Measurements from ENCODE around the gene GFOD1.
"Not testable (repeated sequence)": the region's sequence is repeated elsewhere in the genome, so short reads cannot be mapped to it uniquely, and the experiment has no call there.

GFOD1 gene

DNA sequence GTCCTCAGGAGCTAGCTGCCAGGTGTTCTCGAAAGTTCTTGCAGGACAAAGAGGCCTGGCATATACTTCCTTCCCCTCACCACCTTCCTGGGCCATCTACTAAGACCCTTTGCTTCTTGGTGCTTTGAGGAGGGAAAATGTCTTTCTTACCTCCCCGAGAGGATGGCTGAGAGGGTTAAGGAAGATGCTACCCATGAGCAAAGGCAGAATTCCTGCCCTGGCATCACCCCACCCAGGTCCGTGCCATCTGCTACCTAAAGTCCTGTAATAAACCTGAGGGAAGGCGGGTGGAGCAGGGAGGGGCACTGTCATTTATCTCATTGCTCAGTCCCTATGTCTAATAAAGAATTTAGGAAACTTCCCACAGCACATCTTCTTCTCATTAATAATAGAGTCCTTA, 16.2 kb downstream of the GFOD1 start:
- DNase-seq (ENCODE audit: insufficient read length, low spot score) = no peak
- no peak for TF ChIP-seq POLR2A (IDR thresholded peaks at IDR 0.05; ENCODE audit: low read depth, low read length)
- FAIRE-seq = no peak

DNA sequence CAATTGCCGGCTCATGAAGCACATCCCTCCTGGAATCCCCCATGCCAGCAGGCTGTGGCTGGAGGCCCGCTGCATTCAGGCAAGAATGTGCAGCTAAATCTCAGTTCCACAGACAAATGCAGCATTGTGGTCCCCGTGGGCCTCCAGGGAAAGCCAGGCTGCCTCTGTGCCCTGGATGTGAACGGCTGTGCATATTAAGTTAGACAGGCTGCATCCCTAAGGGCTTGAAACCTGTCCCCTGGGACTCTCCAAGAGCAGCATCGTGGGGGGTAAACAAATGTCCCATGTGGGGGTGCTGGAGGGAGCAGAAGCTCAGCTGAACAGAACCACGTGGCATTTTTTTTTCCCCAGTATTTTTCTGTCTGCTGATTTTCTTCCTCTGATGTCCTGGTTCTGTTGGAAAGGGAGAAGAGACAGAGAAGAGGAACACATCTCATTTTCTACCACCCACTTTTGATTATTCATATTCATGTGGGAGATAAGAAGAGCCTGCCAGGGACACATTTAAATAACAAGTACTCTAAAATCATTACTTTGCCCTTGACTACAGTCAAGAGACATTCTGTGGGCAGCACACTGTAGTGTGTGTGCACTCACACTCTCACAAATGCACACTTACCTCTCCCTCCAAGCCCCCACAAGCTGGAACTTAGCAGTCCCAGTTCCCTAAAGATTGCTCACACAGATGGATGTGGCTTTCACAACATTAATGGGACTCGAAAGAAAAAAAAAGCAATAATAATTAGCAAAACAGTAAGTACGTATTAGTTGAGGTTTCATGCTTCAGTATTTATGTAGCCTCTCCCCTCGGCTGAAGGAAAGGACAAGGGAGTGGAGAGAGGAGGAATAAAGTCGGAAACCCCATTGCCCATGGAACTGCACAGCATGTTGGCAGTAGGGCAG, 16.9 kb downstream of the GFOD1 start:
- FAIRE-seq (no peak), DNase-seq (ENCODE audit: insufficient read length, low spot score) (no peak)
- TF ChIP-seq POLR2A (IDR thresholded peaks at IDR 0.05; ENCODE audit: low read depth, low read length) = no peak

DNA sequence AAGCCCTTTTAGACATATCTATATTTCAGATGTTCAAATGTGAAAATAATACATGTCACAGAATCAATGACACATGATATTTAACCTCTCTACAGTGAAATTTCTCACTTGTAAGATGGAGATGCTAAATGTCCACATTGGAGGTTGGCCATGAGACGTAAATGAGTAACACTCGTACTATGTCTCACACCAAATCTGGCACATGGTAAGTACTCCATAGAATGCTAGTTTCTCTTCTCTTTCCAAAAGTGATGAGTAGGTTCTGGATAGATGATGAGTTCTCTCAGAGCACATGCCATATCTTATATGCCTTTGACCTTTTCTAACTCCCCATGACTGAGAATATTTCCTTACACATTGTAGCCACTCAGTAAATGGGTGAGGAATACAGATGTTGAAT, 17.7 kb downstream of the GFOD1 start:
- DNase-seq (ENCODE audit: insufficient read length, low spot score) = no peak
- TF ChIP-seq POLR2A (IDR thresholded peaks at IDR 0.05; ENCODE audit: low read depth, low read length) = no peak

DNA sequence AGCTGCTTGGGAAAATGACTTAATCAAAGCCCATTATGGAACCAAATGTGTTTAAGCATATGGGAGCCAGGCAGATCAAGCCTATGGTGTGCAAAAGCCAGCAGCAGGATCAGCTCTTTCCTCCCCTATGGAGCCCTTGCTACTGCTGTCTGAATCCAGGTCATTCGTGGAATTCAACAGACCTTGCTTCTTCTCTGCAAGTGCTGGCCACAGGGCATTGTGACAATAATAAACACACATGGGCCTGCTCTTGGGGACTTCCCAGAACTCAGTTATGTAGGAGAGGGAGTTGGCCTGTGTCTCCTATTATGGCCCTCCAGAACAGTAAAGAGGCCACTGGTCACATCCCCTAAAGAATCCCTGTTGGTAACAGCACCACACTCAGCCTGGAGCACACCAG, 18.6 kb downstream of the GFOD1 start:
- no peak for TF ChIP-seq POLR2A (IDR thresholded peaks at IDR 0.05; ENCODE audit: low read depth, low read length)
- no peak for FAIRE-seq
- no peak for DNase-seq (ENCODE audit: insufficient read length, low spot score)

More for the DNA sequence above, 17.7 kb downstream of the GFOD1 start:
- no peak for FAIRE-seq

DNA sequence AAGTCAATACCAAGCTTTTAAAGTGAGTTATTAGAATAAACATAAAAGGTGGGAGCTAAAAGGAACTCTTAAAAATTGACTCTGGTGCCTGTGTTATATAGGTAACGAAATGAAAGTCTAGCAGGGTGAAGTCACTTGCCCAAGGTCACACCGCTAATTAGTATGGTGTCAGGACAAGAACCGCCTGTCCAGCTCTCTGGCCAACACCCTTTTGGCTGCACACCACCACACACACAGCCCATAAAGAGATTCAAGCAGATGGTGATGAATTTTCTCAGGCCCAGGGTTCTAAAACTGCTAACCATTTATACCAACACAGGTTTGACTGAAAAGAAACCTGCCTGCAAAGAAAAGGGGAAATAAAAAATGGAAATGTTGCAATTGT, 20.2 kb downstream of the GFOD1 start:
- FAIRE-seq (no peak), DNase-seq (ENCODE audit: insufficient read length, low spot score) (no peak)
- TF ChIP-seq POLR2A (IDR thresholded peaks at IDR 0.05; ENCODE audit: low read depth, low read length) = no peak

DNA sequence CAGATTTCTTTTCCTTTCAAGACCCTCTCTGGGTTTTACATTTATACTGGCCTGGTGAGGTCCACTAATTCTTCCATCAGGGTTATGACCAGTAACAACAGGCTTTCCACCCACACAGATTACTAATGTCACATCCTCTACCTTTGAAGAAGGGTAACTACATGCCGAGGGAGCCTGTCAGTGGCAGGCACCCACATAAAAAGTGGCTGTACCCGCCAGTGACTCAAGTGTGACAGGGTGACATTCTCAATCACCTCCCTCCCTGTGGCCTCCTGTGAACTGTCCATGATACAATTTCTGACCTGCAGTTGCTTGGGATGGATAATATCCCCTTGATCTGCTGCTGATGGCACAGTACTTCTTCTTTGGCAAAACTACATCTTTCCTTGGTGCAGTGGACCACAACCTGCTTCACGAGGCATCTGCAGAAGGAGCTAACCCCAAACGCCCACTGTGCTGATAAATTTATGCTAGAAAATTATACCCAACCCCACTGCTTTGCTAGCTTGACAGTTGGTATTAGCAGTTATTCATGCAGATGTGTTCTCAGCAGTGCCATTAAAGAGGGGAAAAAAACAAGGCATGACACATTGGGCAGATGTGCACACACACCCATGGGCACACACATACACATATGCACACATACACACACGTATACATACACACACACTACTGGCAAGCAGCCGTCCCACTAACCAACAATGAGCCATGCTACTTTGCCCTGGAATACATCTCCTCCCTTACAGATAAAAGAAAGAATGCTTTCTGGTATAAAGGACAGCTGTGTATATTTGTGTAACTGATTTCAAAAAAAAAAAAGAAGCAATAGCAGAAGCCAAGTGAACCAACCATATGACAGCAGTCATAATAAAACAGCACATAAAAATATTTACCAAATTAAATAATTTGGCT, 20.8 kb downstream of the GFOD1 start:
- DNase-seq (ENCODE audit: insufficient read length, low spot score) (no peak), FAIRE-seq (no peak)
- TF ChIP-seq POLR2A (IDR thresholded peaks at IDR 0.05; ENCODE audit: low read depth, low read length) = no peak

DNA sequence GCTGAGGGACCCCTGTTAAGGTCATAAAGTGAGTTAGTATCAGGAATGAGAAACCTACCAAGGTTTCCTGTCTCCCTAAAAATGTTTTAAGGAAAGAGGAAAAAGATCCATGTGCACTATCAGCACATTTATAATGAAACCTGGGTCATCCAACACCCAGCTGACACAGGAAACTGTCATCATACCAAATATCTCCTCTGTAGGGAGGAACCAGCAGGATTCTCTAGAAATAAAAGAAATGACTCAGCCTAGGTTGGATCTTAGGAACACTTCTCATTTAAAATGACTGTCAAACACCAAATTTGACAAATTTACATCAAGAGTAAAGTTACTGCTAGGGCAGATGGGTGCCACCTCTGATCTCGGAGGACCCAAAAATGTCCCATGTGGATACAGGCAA, 21.7 kb downstream of the GFOD1 start:
- no peak for DNase-seq (ENCODE audit: insufficient read length, low spot score)
- no peak for TF ChIP-seq POLR2A (IDR thresholded peaks at IDR 0.05; ENCODE audit: low read depth, low read length)
- no peak for FAIRE-seq

DNA sequence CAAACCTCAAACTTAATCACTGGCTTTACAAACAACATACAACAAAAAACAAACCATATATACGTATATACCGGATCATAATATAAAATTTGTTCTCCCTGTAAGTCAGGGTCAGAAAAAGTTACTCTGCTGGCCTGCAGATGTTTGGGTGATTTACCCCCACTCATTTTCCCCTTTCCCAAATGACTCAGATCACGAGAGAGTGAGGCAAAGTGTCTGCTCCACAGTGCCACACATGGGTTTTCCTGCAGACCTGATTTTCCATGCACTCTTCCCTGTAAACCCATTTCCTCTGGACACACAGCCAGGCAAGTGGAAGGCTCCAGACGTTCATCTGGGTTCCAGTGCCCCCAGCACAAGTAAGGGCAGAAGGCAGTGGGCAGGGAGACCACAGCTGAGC, 23.5 kb downstream of the GFOD1 start:
- DNase-seq (ENCODE audit: insufficient read length, low spot score) (no peak), FAIRE-seq (no peak)
- no peak for TF ChIP-seq POLR2A (IDR thresholded peaks at IDR 0.05; ENCODE audit: low read depth, low read length)

DNA sequence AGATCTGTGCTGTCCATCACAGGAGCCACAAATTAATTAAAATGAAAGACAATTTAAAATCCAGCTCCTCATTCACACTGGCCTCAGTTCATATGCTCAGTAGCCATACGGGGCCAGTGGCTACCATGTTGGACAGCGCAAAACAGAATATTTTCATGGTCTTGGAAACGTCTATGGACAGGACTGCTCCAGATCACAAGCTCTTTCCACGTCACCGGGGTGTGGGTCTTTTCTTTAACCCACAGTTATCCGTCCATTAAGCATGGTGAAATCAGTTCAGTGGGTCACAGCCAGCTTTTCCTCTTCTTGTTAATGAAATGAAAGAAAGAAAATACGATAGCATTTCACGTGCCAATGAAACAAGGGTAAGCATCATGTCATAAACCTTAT, 24.1 kb downstream of the GFOD1 start:
- FAIRE-seq (no peak), DNase-seq (ENCODE audit: insufficient read length, low spot score) (no peak)
- TF ChIP-seq POLR2A (IDR thresholded peaks at IDR 0.05; ENCODE audit: low read depth, low read length) = no peak

DNA sequence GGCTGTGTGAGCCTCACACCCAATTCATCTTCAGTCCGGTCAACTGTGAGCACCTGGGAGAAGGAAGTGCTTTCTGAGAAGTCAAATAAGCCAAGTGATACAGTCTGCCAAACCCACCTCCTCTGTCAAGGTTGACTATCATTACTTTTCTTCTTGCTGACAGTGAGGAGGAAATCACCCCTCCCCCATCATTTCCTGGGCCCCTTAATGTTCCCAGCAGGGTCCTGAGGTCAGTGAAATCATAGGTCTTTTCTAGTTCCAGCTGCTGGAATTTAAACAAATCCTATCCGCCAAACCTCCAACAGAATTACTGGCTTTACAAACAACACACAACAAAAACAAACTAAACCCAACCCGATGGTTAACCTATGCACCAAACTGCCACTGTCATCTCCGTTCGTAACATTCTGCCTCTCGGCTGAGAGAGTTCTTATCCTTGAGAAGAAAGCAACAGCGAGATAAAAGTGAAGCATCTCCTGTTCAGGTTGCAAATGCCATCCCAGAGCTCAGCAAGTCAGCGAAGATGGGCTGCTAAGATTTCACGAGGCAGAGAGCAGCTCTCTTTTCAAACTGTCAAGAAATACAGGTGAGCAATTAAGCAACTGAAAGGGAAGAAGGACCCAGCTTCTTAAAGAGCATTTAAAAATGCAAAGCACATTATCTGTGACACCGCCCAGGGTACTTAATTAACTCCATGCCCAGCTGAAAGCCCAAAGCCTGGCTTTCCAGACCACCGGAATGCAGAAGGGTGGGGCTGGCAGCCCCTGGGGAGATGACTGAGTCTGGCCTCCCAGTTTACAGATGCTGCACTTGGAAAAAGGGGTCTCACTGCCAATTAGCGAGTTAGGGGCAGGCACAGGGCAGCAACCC, 24.7 kb downstream of the GFOD1 start:
- no peak for FAIRE-seq
- no peak for TF ChIP-seq POLR2A (IDR thresholded peaks at IDR 0.05; ENCODE audit: low read depth, low read length)
- DNase-seq (ENCODE audit: insufficient read length, low spot score) = no peak

DNA sequence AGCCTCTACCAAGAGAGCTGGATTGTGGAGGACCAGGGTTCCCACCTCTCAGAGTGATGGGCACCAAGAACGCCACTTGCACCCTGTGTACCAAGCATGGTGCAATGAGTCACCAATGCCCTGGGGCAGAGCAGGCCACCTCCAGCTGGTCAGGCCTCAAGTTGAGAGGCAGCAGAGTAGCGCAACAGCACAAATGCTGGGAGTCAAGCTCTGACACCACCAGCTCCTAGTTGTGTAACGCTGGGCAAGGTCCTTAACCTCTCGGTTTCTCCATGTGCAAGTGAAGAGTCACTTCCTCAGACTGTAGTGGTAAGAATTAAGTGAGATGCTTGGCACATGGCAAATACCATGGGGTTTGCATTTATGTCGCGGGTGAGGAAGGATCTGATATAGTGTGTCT, 25.6 kb downstream of the GFOD1 start:
- TF ChIP-seq POLR2A (IDR thresholded peaks at IDR 0.05; ENCODE audit: low read depth, low read length) = no peak
- DNase-seq (ENCODE audit: insufficient read length, low spot score) (peak; percentile 44), FAIRE-seq (no peak)

DNA sequence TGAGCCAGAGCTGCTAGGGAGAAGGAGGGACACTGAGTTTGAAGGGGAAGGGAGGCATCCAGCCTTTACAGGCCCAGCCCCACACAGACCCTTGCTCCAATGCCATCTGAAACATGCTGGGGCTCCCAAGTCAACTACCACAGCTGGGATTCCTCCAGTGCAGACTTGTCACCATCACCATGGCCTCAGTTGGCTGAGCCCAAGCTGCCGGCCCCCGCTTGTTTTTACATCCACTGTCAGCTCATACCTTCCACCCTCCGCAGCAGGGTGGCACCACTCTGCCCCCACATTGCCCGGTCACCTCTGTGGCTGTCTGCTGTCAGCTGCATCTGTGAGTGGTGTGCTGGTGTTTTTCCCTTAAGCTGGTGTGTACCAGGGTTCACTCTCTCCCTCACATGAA, 26.1 kb downstream of the GFOD1 start:
- DNase-seq (ENCODE audit: insufficient read length, low spot score) = no peak
- no peak for FAIRE-seq
- no peak for TF ChIP-seq POLR2A (IDR thresholded peaks at IDR 0.05; ENCODE audit: low read depth, low read length)

DNA sequence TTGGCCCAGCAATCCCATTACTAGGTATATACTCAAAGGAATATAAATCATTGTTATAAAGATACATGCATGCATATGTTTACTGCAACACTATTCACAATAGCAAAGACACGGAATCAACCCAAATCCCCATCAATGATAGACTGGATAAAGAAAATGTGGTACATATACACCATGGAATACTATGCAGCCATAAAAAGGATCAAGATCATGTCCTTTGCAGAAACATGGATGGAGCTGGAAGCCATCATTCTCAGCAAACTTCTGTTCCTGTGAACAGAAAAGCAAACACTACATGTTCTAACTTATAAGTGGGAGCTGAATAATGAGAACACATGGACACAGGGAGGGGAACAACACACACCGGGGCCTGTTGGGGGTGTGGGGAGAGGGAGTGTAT, 27.1 kb downstream of the GFOD1 start:
- not testable (repeated sequence) for DNase-seq (ENCODE audit: insufficient read length, low spot score); FAIRE-seq

DNA sequence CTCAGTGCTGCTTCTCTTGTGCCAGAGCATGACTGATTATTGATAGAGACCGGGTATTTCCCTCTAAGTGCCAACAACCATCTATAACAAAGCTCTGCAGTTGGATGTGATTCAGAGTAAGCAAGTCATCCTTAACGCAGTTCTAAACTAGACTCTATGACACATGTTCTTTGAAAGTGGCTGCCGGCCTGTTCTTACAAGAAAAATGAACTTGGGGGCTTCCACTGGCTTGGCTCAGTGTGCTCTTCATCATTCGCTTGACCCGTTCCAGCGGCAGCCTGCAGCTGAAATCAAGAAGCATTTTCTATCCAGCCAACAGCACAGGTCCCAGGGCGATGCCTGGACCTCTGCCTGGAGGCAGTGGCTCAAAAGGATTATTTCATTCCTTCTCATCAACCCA, 29.8 kb downstream of the GFOD1 start:
- no peak for TF ChIP-seq POLR2A (IDR thresholded peaks at IDR 0.05; ENCODE audit: low read depth, low read length)
- no peak for FAIRE-seq
- DNase-seq (ENCODE audit: insufficient read length, low spot score) = no peak

Measured in H54 (cell line).